GM21529 (cell line): ENCODE measurements around the gene MACO1.

Experiments used
- ATAC-seq: cut with Tn5 transposase; IDR thresholded peaks from one replicate; pipeline ENCODE4 v1.9.1; 2021; ENCODE audit not compliant: unreplicated experiment

MACO1 gene

GRCh38 chr1:25522031-25522655 lies 91.4 kb downstream of the MACO1 start:
- ATAC-seq: no peak

DNA sequence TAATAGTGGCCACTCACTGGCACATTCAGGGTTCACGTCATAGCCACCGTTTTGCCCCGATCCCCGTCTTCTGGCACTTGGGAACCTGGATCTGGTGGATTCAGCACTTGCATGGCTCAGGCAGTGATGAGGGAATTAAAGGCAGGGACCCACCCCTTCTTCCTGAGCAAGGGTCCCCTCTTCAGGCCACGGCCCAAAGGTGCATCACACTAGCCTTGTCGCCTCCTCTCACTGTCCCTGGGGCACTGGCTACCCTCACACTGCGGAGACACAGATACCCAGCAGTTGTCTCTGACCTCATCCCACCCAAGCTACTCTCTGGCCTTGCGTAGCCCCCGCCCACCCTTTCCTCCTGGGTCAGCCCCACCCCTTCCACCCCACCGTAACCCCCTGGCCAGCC lies 92.8 kb downstream of the MACO1 start:
- no peak for ATAC-seq

DNA sequence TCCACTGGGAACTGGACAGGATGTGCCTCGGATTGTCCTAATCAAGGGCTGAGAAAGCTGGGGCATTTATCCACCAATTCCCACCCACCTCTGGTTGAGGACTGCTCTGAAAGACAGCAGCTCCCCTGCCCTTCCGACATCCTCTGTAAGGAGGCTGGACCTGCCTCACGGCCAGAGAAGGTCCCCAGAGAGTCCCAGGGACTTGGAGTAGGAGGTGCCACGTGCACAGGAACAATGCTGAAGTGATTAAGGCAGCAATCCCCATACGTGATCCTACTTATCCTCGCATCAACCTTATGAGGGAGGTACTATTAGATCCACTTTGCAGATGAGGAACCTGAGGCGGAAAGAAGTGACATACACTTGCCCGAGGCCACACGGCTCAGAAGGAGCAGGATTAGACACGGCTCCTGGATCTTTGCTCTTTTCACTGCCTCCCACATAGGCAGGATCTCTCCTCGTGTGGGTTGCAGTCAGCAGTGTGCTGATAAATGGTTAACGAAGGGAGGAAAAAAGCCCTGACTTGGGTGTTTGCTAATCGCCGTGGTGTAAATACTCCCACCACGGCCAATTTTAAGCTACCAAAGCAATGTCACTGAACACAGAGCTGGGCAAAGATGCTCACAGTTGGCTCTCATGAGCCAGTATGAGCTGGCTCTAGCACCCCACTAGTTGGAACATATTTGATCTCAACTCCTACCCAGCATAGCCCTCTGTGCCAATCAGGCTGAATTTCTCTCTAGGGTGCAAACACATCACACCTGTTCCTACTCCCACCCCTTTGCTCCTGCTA lies 94.1 kb downstream of the MACO1 start:
- no peak for ATAC-seq

- ATAC-seq: no peak
Observed at GRCh38 chr1:25525361-25525688, 94.6 kb downstream of the MACO1 start.

DNA sequence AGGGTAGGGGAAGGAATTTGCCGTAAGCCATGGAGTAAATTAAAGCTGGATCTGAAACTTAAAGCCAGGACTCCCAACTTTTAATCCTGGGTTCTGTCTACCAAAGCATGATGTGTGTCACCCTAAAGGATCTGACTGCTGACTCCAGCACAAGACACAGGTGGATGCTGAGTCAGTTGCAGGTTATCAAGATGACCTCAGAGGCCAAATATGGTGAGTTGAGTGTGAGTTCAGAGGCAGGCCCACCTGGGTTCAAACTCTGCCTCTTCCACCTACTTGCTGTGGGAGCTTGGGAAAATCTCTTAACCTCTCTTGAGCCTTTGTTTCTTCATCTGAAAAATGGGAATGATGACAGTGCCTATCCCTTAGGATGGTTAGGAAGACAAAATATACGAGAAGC lies 96.1 kb downstream of the MACO1 start:
- ATAC-seq: no peak

DNA sequence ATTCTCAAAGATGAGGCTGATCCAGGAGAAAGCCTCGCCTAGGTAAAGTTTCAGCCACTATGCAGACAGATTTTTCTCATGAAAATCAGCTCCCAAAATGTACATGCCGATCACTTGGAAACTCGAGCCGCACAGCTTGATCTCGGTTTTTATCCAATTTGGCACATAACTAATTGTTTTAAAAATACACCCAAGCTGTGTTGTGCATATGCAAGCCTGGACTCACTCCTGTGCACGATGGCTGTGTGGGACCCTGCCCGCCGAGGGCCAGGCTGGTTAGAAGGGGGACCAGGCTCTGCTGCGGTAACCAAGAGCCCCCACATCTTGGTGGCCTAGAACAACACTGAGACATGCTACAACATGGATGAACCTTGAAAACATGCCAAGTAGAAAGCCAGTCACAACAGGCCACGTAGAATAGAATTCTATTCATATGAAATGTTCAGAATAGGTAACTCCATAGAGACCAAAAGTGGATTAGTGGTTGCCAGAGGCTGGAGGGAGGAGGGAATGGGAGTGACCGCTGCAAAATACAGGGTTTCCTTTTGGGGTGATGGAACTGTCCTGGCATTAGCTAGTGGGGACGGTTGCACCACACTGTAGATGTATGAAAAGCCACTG lies 96.6 kb downstream of the MACO1 start:
- no peak for ATAC-seq

GRCh38 chr1:25527946-25528595 lies 97.4 kb downstream of the MACO1 start:
- ATAC-seq: no peak

DNA sequence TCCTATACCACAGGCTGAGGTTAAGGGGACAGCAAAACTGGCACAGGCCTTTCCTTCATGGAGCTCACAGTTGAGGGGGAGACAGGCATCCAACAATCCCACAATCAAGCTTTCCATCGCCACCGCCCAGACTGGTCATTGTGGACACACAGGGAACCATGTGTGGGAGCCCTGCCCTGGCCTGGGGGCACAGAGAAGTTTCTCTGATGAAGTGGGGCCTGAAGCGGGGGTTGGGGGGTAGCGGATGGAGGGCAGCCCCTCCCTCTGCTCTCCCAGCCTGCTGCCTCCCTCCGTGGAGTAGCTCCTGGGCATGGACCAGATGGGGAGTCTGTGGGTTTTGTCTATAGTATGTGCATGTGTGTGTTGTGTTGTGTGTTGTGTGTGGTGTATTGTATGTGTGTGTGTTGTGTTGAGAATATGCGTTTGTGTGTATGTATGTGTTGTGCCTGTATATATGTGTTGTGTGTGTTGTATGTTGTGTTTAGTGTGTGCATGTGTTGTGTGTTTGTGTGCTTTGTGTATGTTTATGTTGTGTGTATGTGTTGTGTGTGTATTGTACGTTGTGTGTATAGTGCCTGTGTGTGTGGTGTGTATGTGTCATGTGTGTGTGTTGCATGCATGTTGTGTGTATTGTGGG lies 98.3 kb downstream of the MACO1 start:
- ATAC-seq: no peak

- ATAC-seq: no peak
Observed at GRCh38 chr1:25529518-25530185, 99.0 kb downstream of the MACO1 start.

DNA sequence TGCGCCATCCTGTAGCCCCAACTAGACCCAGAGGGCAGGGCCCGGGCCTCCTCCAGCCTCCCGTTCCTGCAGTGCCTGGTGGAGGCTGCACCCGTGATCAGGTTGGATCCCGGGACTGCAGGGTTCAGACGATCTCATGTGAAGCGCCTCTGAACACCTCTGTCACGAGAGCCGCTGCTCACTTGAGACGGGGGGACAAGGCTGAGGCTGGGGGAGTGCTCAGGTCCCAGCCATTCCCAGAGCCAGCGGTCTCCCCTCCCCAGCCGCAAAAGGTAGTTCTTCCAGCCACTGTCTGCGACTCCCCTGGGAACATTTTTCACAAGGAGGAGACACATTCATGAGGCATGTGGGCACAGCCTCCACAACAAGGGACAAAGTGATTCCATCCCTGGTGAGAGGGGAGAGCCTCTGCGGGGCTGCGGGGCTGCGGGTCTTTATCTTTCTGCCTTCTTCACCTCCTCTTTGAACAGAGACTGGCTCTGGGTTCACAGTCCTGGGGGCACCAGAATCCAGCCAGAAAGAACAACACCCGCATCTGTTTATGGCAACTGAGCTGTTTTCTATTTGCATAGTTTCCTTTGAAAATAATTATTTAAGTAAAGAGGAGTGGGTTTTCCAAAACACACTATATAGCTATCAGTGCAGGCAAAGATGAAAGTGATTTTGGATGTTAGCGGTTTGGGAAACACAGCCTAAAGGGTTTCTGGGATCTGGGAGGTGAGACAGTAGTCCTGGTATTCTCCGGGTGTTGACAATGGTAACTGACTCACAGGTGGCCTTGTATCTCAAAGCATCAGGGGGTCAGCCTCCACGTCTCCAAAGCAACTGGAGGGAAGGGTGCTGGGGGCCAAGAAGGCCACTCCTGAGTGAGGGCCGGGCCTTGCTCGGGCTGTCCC lies 99.7 kb downstream of the MACO1 start:
- no peak for ATAC-seq

DNA sequence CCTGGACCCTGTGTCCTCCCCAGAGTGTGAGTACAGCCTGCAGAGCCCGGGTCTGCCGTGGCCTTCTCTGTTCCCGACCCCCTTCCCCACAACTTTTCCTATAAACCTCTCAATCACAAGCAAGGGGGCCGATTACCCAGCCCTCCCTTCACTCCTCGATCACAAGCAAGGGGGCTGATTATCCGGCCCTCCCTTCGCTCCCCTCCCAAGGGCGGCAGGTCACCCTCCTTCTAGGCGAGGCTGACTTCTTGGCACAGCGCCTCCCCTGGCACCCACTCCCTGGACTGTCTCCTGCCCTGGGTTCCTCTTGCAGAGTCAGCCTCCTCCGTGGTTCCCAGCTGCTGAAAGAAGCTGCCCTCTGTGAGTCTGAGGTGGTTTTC lies 100.4 kb downstream of the MACO1 start:
- no peak for ATAC-seq

- no peak for ATAC-seq
Observed at GRCh38 chr1:25532970-25533369, 102.3 kb downstream of the MACO1 start.

DNA sequence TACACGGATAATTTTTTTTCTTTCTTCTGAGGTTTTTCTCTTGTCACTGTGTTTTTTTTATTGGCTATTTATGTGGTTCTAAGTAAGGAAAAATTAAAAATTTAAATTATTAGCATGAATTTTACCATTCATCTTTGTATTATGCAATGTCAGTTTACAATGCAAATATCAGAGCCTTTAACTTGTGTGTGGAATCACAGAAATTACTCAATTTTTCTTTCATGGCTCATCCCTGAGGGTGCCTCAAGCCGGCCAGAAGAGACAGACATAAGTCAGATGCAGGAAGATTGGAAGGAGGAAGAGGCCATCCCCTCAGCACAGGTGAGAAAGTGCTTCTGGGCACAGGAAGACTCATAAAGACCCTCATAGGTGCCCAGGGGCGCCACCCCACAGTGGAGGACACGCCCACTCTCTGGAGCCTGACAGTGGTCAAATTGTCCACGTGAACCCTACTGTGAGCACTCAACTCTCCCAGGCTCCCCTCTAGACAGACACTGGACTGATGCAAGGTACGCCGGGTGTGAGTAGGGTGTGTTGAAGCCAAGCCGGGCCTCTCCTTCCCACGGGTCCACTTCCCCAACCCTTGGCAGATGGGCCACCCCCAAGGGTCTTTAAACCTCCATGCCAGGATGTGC lies 103.2 kb downstream of the MACO1 start:
- no peak for ATAC-seq

DNA sequence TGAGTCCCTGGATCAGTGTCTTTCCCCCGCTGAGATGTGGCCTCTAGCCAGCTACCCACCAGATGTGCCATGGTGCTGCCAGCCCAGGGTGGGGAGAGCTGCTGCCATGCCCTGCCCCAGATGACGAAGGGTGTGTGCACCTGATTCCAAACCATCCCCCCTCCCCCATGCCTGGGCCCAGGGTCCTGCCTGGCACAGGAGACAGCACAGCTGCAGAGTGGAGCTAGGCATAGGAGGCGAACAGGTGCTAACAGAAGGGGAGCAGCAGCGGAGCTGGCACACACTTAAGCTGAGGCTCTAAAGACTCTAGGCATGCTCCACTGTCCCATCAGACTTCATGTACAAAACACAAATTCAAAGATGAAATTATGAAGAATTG lies 103.7 kb downstream of the MACO1 start:
- ATAC-seq: no peak

GRCh38 chr1:25536124-25536523 lies 105.4 kb downstream of the MACO1 start:
- no peak for ATAC-seq

DNA sequence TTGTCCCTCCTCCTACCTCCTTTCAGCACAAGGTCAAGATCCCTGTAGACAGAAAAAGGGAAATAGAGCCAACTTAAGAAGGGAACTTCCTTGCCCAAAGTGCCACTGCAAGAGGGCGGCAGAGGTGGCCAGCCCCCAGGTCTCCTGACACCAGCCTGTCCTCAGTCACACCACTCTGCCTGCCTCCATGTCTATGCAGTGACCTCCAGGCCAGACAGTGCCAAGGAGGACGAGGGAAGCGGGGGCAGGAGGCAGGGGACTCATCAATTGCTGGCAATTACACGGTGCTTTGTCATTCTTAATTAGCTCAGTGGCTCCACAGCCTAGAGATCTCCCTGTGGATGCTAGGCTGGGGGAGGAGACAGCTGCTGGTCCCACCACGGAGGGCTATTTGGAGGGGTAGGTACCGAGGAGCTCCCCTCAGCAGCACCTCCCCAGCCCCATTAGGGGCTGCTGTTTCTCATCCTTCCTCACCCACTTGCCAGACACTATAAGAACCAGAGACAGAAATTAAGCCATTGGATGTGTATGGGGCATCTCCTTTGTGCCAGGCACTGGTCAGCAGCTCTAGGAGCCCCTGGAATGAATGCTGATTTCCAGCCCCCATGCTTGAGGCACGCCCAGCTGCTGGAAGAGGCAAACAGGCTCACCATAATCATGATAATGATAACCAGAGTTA lies 106.6 kb downstream of the MACO1 start:
- no peak for ATAC-seq

GRCh38 chr1:25538191-25538767 lies 107.6 kb downstream of the MACO1 start:
- no peak for ATAC-seq

DNA sequence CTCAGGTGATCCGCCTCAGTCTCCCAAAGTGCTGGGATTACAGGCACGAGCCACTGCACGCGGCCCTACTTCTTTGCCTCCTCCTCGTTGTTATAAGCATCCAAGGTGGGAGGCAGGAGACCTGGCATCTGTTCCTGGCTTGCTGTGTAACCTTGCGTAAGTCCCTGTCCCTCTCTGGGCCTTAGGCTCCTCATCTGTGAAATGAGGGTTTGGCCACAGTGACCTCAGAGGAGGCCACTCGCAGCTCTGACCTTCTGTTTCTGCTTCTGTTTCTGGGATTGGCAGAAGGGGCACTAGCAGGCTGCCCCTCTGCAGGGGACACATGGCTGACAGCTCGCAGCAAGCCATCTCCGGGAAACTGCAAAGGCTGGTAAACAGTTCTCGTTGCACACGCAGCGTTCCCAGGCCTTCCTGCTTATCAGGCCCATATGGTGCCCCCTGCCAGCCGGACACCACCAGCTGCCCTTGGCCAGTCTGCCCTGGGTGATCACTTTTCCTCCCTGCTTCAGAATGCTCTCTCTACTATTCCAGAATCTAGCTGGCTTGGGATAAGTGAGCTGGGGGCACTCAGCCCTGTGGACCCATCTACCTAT lies 110.1 kb downstream of the MACO1 start:
- ATAC-seq: no peak
